ENCODE results near the gene POLA2.
"Not testable (repeated sequence)": the region's sequence is repeated elsewhere in the genome, so short reads cannot be mapped to it uniquely, and the experiment has no call there.

POLA2 gene

GRCh38 chr11:65251476-65251875 is 10.3 kb upstream of the POLA2 start:
- no peaks in the 10 kb centered on the region for H3K36me3 ChIP-seq
- H3K4me2 ChIP-seq: no peak overlapping the region
- H3K9ac ChIP-seq: no peak overlapping the region
- no peak overlapping the region for H3K27ac ChIP-seq
- no peaks in the 10 kb centered on the region for H3K27me3 ChIP-seq
- no peaks in the 10 kb centered on the region for H4K20me1 ChIP-seq
- no peaks in the 10 kb centered on the region for H3K9me3 ChIP-seq (replicated peaks in 1 of 11)
- H3K4me3 ChIP-seq: no peak overlapping the region
- no peaks in the 10 kb centered on the region; a peak in 1 of 20 replicates for H3K4me1 ChIP-seq
- no peak for TF ChIP-seq Cebpa-rat (IDR thresholded peaks at IDR 0.05)

GRCh38 chr11:65254724-65255123 is 7.0 kb upstream of the POLA2 start:
- peaks cover 0 to 5% (median 0%) of the 10 kb centered on the region in 10 experiments; a peak in 6 of 20 replicates for H3K4me1 ChIP-seq
- H3K27me3 ChIP-seq: no peaks in the 10 kb centered on the region
- no peak for TF ChIP-seq Cebpa-rat (IDR thresholded peaks at IDR 0.05)
- no peaks in the 10 kb centered on the region for H4K20me1 ChIP-seq
- no peak overlapping the region; a peak in 1 of 22 replicates for H3K9ac ChIP-seq
- H3K27ac ChIP-seq: no peak overlapping the region
- no peak overlapping the region for H3K4me3 ChIP-seq
- H3K4me2 ChIP-seq: no peak overlapping the region
- H3K9me3 ChIP-seq (replicated peaks in 1 of 11): no peaks in the 10 kb centered on the region
- H3K36me3 ChIP-seq: no peaks in the 10 kb centered on the region

GRCh38 chr11:65258988-65259387 is 2.8 kb upstream of the POLA2 start:
- peaks cover 0 to 4% (median 0%) of the 10 kb centered on the region in 11 experiments; a peak in 3 of 22 replicates for H3K36me3 ChIP-seq
- H3K27ac ChIP-seq: no peak overlapping the region
- no peaks in the 10 kb centered on the region for H3K27me3 ChIP-seq
- H3K4me3 ChIP-seq: no peak overlapping the region
- peaks cover 16 to 30% (median 23%) of the 10 kb centered on the region in 10 experiments for H3K4me1 ChIP-seq
- no peak for TF ChIP-seq Cebpa-rat (IDR thresholded peaks at IDR 0.05)
- no peak overlapping the region for H3K9ac ChIP-seq
- H4K20me1 ChIP-seq: no peaks in the 10 kb centered on the region; a peak in 1 of 22 replicates
- H3K9me3 ChIP-seq (replicated peaks in 1 of 11): no peaks in the 10 kb centered on the region
- H3K4me2 ChIP-seq: no peak overlapping the region

GRCh38 chr11:65260302-65260701 is 1.5 kb upstream of the POLA2 start:
- Histone ChIP-seq H3K4me1 (peaks cover 16 to 42% (median 32%) of the 10 kb centered on the region in 10 experiments), H3K4me3 (no peak overlapping the region)
- TF ChIP-seq Cebpa-rat (IDR thresholded peaks at IDR 0.05): no peak

GRCh38 chr11:65260756-65261590 is 789 bp upstream of the POLA2 start:
- Histone ChIP-seq H3K4me2 (peak overlapping the region; percentile 82 to 96 (median 92)), H4K20me1 (peaks cover 0 to 5% (median 0%) of the 10 kb centered on the region in 11 experiments; a peak in 2 of 22 replicates), H3K9me3 (replicated peaks in 1 of 11) (no peaks in the 10 kb centered on the region), H3K27ac (peak overlapping the region; percentile 72 to 96 (median 92)), H3K9ac (peak overlapping the region; percentile 80 to 96 (median 94)), H3K4me1 (peaks cover 23 to 48% (median 39%) of the 10 kb centered on the region in 10 experiments), H3K27me3 (no peaks in the 10 kb centered on the region), H3K36me3 (peaks cover 0 to 23% (median 16%) of the 10 kb centered on the region in 11 experiments; a peak in 12 of 22 replicates), H3K4me3 (peak overlapping the region; percentile 75 to 91 (median 84))
- TF ChIP-seq Cebpa-rat (IDR thresholded peaks at IDR 0.05): no peak

More at GRCh38 chr11:65260302-65260701, 1.5 kb upstream of the POLA2 start:
- no peak overlapping the region for H3K9ac ChIP-seq
- H3K27ac ChIP-seq: no peak overlapping the region
- H4K20me1 ChIP-seq: no peaks in the 10 kb centered on the region; a peak in 2 of 22 replicates
- no peaks in the 10 kb centered on the region for H3K27me3 ChIP-seq
- H3K4me2 ChIP-seq: no peak overlapping the region; a peak in 1 of 22 replicates
- no peaks in the 10 kb centered on the region for H3K9me3 ChIP-seq (replicated peaks in 1 of 11)
- peaks cover 0 to 16% (median 10%) of the 10 kb centered on the region in 11 experiments; a peak in 12 of 22 replicates for H3K36me3 ChIP-seq

- H3K9ac ChIP-seq: peak overlapping the region; percentile 80 to 96 (median 94)
- H3K27me3 ChIP-seq: no peaks in the 10 kb centered on the region
- H4K20me1 ChIP-seq: peaks cover 0 to 12% (median 0%) of the 10 kb centered on the region in 11 experiments; a peak in 2 of 22 replicates
- H3K36me3 ChIP-seq: peaks cover 2 to 36% (median 29%) of the 10 kb centered on the region in 11 experiments; a peak in 20 of 22 replicates
- TF ChIP-seq Cebpa-rat (IDR thresholded peaks at IDR 0.05): no peak
- H3K4me2 ChIP-seq: peak overlapping the region; percentile 82 to 96 (median 94)
- H3K4me3 ChIP-seq: peak overlapping the region; percentile 75 to 91 (median 84)
- H3K27ac ChIP-seq: peak overlapping the region; percentile 66 to 96 (median 92); a peak in 21 of 22 replicates
- peaks cover 24 to 51% (median 40%) of the 10 kb centered on the region in 10 experiments for H3K4me1 ChIP-seq
- H3K9me3 ChIP-seq (replicated peaks in 1 of 11): no peaks in the 10 kb centered on the region
Observed at GRCh38 chr11:65262381-65262680, 569 bp downstream of the POLA2 start.

- H3K9ac ChIP-seq: peak overlapping the region; percentile 80 to 96 (median 94)
- peak overlapping the region; percentile 66 to 96 (median 92); a peak in 21 of 22 replicates for H3K27ac ChIP-seq
- H3K9me3 ChIP-seq (replicated peaks in 1 of 11): no peaks in the 10 kb centered on the region
- H4K20me1 ChIP-seq: peaks cover 0 to 12% (median 0%) of the 10 kb centered on the region in 11 experiments; a peak in 2 of 22 replicates
- H3K4me2 ChIP-seq: peak overlapping the region; percentile 82 to 96 (median 94)
- no peak for TF ChIP-seq Cebpa-rat (IDR thresholded peaks at IDR 0.05)
- no peaks in the 10 kb centered on the region for H3K27me3 ChIP-seq
- H3K36me3 ChIP-seq: peaks cover 6 to 41% (median 34%) of the 10 kb centered on the region in 11 experiments; a peak in 20 of 22 replicates
- H3K4me1 ChIP-seq: peaks cover 24 to 51% (median 40%) of the 10 kb centered on the region in 10 experiments
- H3K4me3 ChIP-seq: peak overlapping the region; percentile 75 to 91 (median 84)
Observed at GRCh38 chr11:65262776-65263175, 1.0 kb downstream of the POLA2 start.

- not testable (repeated sequence) for H3K4me3 ChIP-seq; H3K9me3 ChIP-seq (replicated peaks in 1 of 11); H3K27ac ChIP-seq; H3K27me3 ChIP-seq
- Histone ChIP-seq H4K20me1 (peaks cover 0 to 12% (median 0%) of the 10 kb centered on the region in 11 experiments; a peak in 2 of 22 replicates), H3K36me3 (peaks cover 20 to 60% (median 54%) of the 10 kb centered on the region in 11 experiments; a peak in 21 of 22 replicates), H3K9ac (peak overlapping the region in 1 of 11 experiments; percentile 18; a peak in 1 of 22 replicates), H3K4me1 (peaks cover 24 to 48% (median 38%) of the 10 kb centered on the region in 10 experiments), H3K4me2 (peak overlapping the region in 6 of 11 experiments; percentile 6 to 96 (median 94); a peak in 4 of 22 replicates)
Observed at GRCh38 chr11:65264747-65265146, 3.0 kb downstream of the POLA2 start.

- Histone ChIP-seq H3K4me1 (peaks cover 19 to 43% (median 32%) of the 10 kb centered on the region in 10 experiments), H3K9me3 (replicated peaks in 1 of 11) (no peaks in the 10 kb centered on the region), H3K27me3 (no peaks in the 10 kb centered on the region), H3K27ac (no peak overlapping the region; a peak in 1 of 22 replicates), H3K4me3 (no peak overlapping the region), H4K20me1 (peaks cover 0 to 12% (median 0%) of the 10 kb centered on the region in 11 experiments; a peak in 2 of 22 replicates), H3K9ac (peak overlapping the region in 3 of 11 experiments; percentile 2 to 34 (median 22); a peak in 1 of 22 replicates), H3K36me3 (peaks cover 34 to 75% (median 68%) of the 10 kb centered on the region in 11 experiments), H3K4me2 (peak overlapping the region in 4 of 11 experiments; percentile 14 to 46 (median 26); a peak in 5 of 22 replicates)
- TF ChIP-seq Cebpa-rat (IDR thresholded peaks at IDR 0.05): no peak
Observed at GRCh38 chr11:65266210-65266609, 4.4 kb downstream of the POLA2 start.
